Stimulated activated memory B cell treated with anti-CD40 and anti-IgM and Interleukin-4, amounts not matched to agents 10 μg/mL and 1 μg/mL and 100 μg/mL, for 72 hours (primary cell): ENCODE data around the gene INMT.
A peak's percentile ranks its signal among the peaks of the same experiment; 100 is the strongest.

Experiments
- ATAC-seq: fragments of 150-1000 bp; cut with Tn5 transposase; 2 replicates; pipeline ENCODE4 v1.10.0; 2021
- H3K27ac Mint-ChIP-seq: one replicate; pipeline ENCODE4 v1.8.0; 2022; ENCODE audit warnings: mild to moderate bottlenecking, mixed read lengths
- H3K27me3 Mint-ChIP-seq: one replicate; pipeline ENCODE4 v1.8.0; 2022; ENCODE audit warnings: mixed read lengths
- H3K36me3 Mint-ChIP-seq: one replicate; pipeline ENCODE4 v1.8.0; 2022; ENCODE audit warnings: mixed read lengths
- H3K4me1 Mint-ChIP-seq: one replicate; pipeline ENCODE4 v1.8.0; 2022; ENCODE audit warnings: mixed read lengths
- H3K4me3 Mint-ChIP-seq: one replicate; pipeline ENCODE4 v1.8.0; 2022; ENCODE audit warnings: mild to moderate bottlenecking, moderate library complexity, mixed read lengths
- H3K9me3 Mint-ChIP-seq: one replicate; pipeline ENCODE4 v1.8.0; 2022; ENCODE audit warnings: mixed read lengths

The INMT gene

GRCh38 chr7:30800785-30801252, 48.9 kb downstream of the INMT start:
- no peak overlapping the region for H3K4me3 Mint-ChIP-seq
- no peaks in the 10 kb centered on the region for H3K36me3 Mint-ChIP-seq
- H3K9me3 Mint-ChIP-seq: no peaks in the 10 kb centered on the region
- ATAC-seq: peak; percentile 57
- H3K27ac Mint-ChIP-seq: no peak overlapping the region
- no peaks in the 10 kb centered on the region for H3K27me3 Mint-ChIP-seq
- peaks cover 50% of the 10 kb centered on the region for H3K4me1 Mint-ChIP-seq

GRCh38 chr7:30802812-30803211, 50.9 kb downstream of the INMT start:
- Mint-ChIP-seq H3K4me1 (peaks cover 31% of the 10 kb centered on the region), H3K36me3 (no peaks in the 10 kb centered on the region), H3K27ac (no peak overlapping the region), H3K4me3 (no peak overlapping the region), H3K27me3 (no peaks in the 10 kb centered on the region), H3K9me3 (no peaks in the 10 kb centered on the region)
- ATAC-seq: no peak

- ATAC-seq: no peak
- Mint-ChIP-seq H3K4me3 (no peak overlapping the region), H3K27me3 (no peaks in the 10 kb centered on the region), H3K9me3 (peaks cover 3% of the 10 kb centered on the region), H3K36me3 (peaks cover 7% of the 10 kb centered on the region), H3K27ac (no peak overlapping the region), H3K4me1 (peaks cover 17% of the 10 kb centered on the region)
Observed at GRCh38 chr7:30804078-30804661, 52.2 kb downstream of the INMT start.

GRCh38 chr7:30805081-30805691, 53.3 kb downstream of the INMT start:
- Mint-ChIP-seq H3K4me3 (no peak overlapping the region), H3K36me3 (peaks cover 7% of the 10 kb centered on the region), H3K9me3 (peaks cover 3% of the 10 kb centered on the region), H3K27ac (no peak overlapping the region), H3K4me1 (peaks cover 7% of the 10 kb centered on the region), H3K27me3 (no peaks in the 10 kb centered on the region)
- ATAC-seq: no peak

- Mint-ChIP-seq H3K27me3 (no peaks in the 10 kb centered on the region), H3K9me3 (peaks cover 3% of the 10 kb centered on the region), H3K4me3 (no peak overlapping the region), H3K27ac (no peak overlapping the region), H3K36me3 (peaks cover 7% of the 10 kb centered on the region), H3K4me1 (no peaks in the 10 kb centered on the region)
- ATAC-seq: no peak
Observed at GRCh38 chr7:30805931-30806330, 54.0 kb downstream of the INMT start.
